HG02884 (cell line): ENCODE measurements around the gene VWC2.
A peak's percentile ranks its signal among the peaks of the same experiment; 100 is the strongest.

Experiments
- ATAC-seq: cut with Tn5 transposase; IDR thresholded peaks from one replicate; pipeline ENCODE4 v1.9.1; 2021; ENCODE audit warnings: mild to moderate bottlenecking, moderate library complexity; ENCODE audit not compliant: unreplicated experiment

VWC2 gene

GRCh38 chr7:49773218-49773935 lies at the start of gene VWC2:
Gene VWC2, plus strand, starts transcription at chr7:49773638. Its CDS starts 1,798 bp downstream, at chr7:49775436.
- no peak for ATAC-seq

GRCh38 chr7:49724071-49724470 lies 49.4 kb upstream of the VWC2 start:
- no peak for ATAC-seq

GRCh38 chr7:49731836-49732235 lies 41.6 kb upstream of the VWC2 start:
- no peak for ATAC-seq

- no peak for ATAC-seq
Observed at GRCh38 chr7:49762666-49763065, 10.8 kb upstream of the VWC2 start.

- ATAC-seq = no peak
Observed at GRCh38 chr7:49763791-49764190, 9.6 kb upstream of the VWC2 start.

- peak; percentile 82 for ATAC-seq
Observed at GRCh38 chr7:49766966-49767365, 6.5 kb upstream of the VWC2 start.

- ATAC-seq = peak; percentile 17
Observed at GRCh38 chr7:49767719-49768118, 5.7 kb upstream of the VWC2 start.

GRCh38 chr7:49768254-49768653 lies 5.2 kb upstream of the VWC2 start:
- no peak for ATAC-seq

- ATAC-seq = no peak
Observed at GRCh38 chr7:49768835-49769234, 4.6 kb upstream of the VWC2 start.

- no peak for ATAC-seq
Observed at GRCh38 chr7:49769285-49769857, 4.1 kb upstream of the VWC2 start.

- ATAC-seq = no peak
Observed at GRCh38 chr7:49770838-49771237, 2.6 kb upstream of the VWC2 start.

- peak; percentile 25 for ATAC-seq
Observed at GRCh38 chr7:49771427-49772176, 1.8 kb upstream of the VWC2 start.

- no peak for ATAC-seq
Observed at GRCh38 chr7:49772916-49773217, 571 bp upstream of the VWC2 start.

GRCh38 chr7:49773936-49774458 lies 559 bp downstream of the VWC2 start:
- ATAC-seq = no peak

- ATAC-seq = no peak
Observed at GRCh38 chr7:49774459-49775064, 1.1 kb downstream of the VWC2 start.

GRCh38 chr7:49775065-49775948 lies 1.9 kb downstream of the VWC2 start:
- ATAC-seq = no peak

GRCh38 chr7:49775949-49776443 lies 2.6 kb downstream of the VWC2 start:
- no peak for ATAC-seq

GRCh38 chr7:49776994-49777393 lies 3.6 kb downstream of the VWC2 start:
- ATAC-seq = no peak

- ATAC-seq = peak; percentile 70
Observed at GRCh38 chr7:49778731-49779270, 5.4 kb downstream of the VWC2 start.

GRCh38 chr7:49780953-49781352 lies 7.5 kb downstream of the VWC2 start:
- ATAC-seq = peak; percentile 39
